ENCODE results near the gene EDDM13.

- TF ChIP-seq CTCF (IDR thresholded peaks at IDR 0.05 in 4 of 5, conservative IDR thresholded peaks at IDR 0.05 in 1 of 5) (no peak), POLR2A (IDR thresholded peaks at IDR 0.05) (no peak)
Measured at GRCh38 chr19:56355517-56355916, 83.0 kb downstream of the EDDM13 start.
